ENCODE measurements around the gene PLXNA4. TPM values are rescaled to one million over a fixed set of nuclear protein-coding genes. Genes with fewer than 3 reads are reported as not detected.

PLXNA4 gene
- total RNA-seq, 1 donor from 2014 or later, result 3.3 TPM

DNA sequence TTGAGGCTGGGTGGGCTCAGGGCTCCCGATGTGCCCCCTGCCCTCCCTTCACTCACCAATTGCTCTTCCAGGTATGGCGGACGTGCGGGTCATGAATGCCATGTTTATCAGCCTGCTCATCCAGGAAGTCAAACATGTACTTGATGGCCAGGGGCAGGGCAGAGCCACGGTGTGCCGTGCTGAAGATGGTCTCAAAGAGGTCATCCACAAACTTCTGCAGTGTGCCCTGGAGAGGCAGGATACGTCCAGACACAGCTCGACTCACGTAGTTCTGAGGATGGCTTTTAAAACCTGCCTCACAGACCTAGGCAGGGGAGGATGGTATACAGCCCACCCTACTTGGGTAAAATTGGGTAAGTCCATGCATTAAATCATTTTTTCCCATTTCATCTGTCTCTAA lies 431.2 kb downstream of the PLXNA4 start:
- peaks cover 19% of the 10 kb centered on the region for H3K4me1 Mint-ChIP-seq (ENCODE audit: low read depth, unreplicated experiment)
- no peaks in the 10 kb centered on the region for H3K79me2 ChIP-seq (ENCODE audit: insufficient read depth, low read length)
- peak overlapping the region; percentile 41 for H3K27ac Mint-ChIP-seq (ENCODE audit: unreplicated experiment)
- FAIRE-seq, result no peak
- DNase-seq (ENCODE audit: low read depth), result no peak
- no peaks in the 10 kb centered on the region for H3K36me3 Mint-ChIP-seq (ENCODE audit: low read depth, unreplicated experiment)
- H3K4me3 Mint-ChIP-seq (ENCODE audit: unreplicated experiment), result no peak overlapping the region
- no peaks in the 10 kb centered on the region for H4K20me1 ChIP-seq (ENCODE audit: insufficient read depth, low read length)
- H3K9me3 ChIP-seq (ENCODE audit: insufficient read depth, low read depth, low read length), result no peaks in the 10 kb centered on the region
- peaks cover 6% of the 10 kb centered on the region for H3K27me3 Mint-ChIP-seq (ENCODE audit: low read depth, unreplicated experiment)
- peak overlapping the region; percentile 16 for H3K4me2 ChIP-seq (ENCODE audit: low read length)
- no peaks in the 10 kb centered on the region for H3K27me3 ChIP-seq (ENCODE audit: insufficient read depth, low read length)
- peaks cover 11% of the 10 kb centered on the region for H3K4me1 ChIP-seq (ENCODE audit: insufficient read depth, low read length)
- H3K4me3 ChIP-seq (ENCODE audit: insufficient read depth, low read depth, low read length), result no peak overlapping the region
- peaks cover 2% of the 10 kb centered on the region for H3K9me3 Mint-ChIP-seq (ENCODE audit: unreplicated experiment)
- TF ChIP-seq EZH2 (IDR thresholded peaks at IDR 0.05; ENCODE audit: insufficient read depth, low read length), result no peak
- TF ChIP-seq, protein P1, sequence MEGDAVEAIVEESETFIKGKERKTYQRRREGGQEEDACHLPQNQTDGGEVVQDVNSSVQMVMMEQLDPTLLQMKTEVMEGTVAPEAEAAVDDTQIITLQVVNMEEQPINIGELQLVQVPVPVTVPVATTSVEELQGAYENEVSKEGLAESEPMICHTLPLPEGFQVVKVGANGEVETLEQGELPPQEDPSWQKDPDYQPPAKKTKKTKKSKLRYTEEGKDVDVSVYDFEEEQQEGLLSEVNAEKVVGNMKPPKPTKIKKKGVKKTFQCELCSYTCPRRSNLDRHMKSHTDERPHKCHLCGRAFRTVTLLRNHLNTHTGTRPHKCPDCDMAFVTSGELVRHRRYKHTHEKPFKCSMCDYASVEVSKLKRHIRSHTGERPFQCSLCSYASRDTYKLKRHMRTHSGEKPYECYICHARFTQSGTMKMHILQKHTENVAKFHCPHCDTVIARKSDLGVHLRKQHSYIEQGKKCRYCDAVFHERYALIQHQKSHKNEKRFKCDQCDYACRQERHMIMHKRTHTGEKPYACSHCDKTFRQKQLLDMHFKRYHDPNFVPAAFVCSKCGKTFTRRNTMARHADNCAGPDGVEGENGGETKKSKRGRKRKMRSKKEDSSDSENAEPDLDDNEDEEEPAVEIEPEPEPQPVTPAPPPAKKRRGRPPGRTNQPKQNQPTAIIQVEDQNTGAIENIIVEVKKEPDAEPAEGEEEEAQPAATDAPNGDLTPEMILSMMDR (IDR thresholded peaks at IDR 0.05; ENCODE audit: insufficient read depth, low read depth, low read length), result no peak
- H3K9ac ChIP-seq (ENCODE audit: low read length), result no peak overlapping the region
- H3K36me3 ChIP-seq (ENCODE audit: insufficient read depth, low read length), result no peaks in the 10 kb centered on the region
- H2AFZ ChIP-seq (ENCODE audit: low read depth, low read length), result no peak overlapping the region
- no peak overlapping the region for H3K27ac ChIP-seq (ENCODE audit: low read depth, low read length)

DNA sequence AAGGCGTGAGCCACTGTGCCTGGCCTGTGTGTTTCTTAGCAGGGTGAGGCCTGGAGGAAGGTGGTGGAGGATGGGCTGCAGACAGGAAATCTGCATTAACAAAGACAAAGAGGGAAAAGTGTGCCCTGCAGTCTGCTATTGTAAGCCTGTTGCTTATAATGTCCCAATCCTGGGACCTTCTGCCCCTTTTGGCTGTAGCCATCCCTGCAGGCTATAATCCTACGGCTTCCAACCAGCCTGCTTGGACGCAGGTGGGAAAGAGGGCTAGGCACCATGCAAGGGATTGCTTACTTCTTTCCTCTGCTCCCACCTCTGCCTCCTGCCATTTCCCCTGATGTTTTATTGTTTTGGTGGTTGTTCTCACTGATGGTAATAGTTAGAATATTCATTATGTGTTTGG lies 434.3 kb downstream of the PLXNA4 start:
- no peak overlapping the region for H3K27ac ChIP-seq (ENCODE audit: low read depth, low read length)
- TF ChIP-seq, protein P1 (IDR thresholded peaks at IDR 0.05; ENCODE audit: insufficient read depth, low read depth, low read length), result no peak
- no peak for TF ChIP-seq EZH2 (IDR thresholded peaks at IDR 0.05; ENCODE audit: insufficient read depth, low read length)
- H3K4me2 ChIP-seq (ENCODE audit: low read length), result no peak overlapping the region
- Mint-ChIP-seq H3K27me3 (ENCODE audit: low read depth, unreplicated experiment) (no peaks in the 10 kb centered on the region), H3K36me3 (ENCODE audit: low read depth, unreplicated experiment) (no peaks in the 10 kb centered on the region), H3K27ac (ENCODE audit: unreplicated experiment) (no peak overlapping the region), H3K4me3 (ENCODE audit: unreplicated experiment) (no peak overlapping the region), H3K4me1 (ENCODE audit: low read depth, unreplicated experiment) (peaks cover 42% of the 10 kb centered on the region), H3K9me3 (ENCODE audit: unreplicated experiment) (no peaks in the 10 kb centered on the region)
- no peaks in the 10 kb centered on the region for H3K9me3 ChIP-seq (ENCODE audit: insufficient read depth, low read depth, low read length)
- H3K36me3 ChIP-seq (ENCODE audit: insufficient read depth, low read length), result peaks cover 2% of the 10 kb centered on the region
- H3K4me1 ChIP-seq (ENCODE audit: insufficient read depth, low read length), result peaks cover 26% of the 10 kb centered on the region
- no peak overlapping the region for H3K4me3 ChIP-seq (ENCODE audit: insufficient read depth, low read depth, low read length)
- H3K27me3 ChIP-seq (ENCODE audit: insufficient read depth, low read length), result no peaks in the 10 kb centered on the region
- DNase-seq (ENCODE audit: low read depth), result no peak
- H3K9ac ChIP-seq (ENCODE audit: low read length), result no peak overlapping the region
- FAIRE-seq, result no peak
- no peaks in the 10 kb centered on the region for H3K79me2 ChIP-seq (ENCODE audit: insufficient read depth, low read length)
- no peak overlapping the region for H2AFZ ChIP-seq (ENCODE audit: low read depth, low read length)
- no peaks in the 10 kb centered on the region for H4K20me1 ChIP-seq (ENCODE audit: insufficient read depth, low read length)

DNA sequence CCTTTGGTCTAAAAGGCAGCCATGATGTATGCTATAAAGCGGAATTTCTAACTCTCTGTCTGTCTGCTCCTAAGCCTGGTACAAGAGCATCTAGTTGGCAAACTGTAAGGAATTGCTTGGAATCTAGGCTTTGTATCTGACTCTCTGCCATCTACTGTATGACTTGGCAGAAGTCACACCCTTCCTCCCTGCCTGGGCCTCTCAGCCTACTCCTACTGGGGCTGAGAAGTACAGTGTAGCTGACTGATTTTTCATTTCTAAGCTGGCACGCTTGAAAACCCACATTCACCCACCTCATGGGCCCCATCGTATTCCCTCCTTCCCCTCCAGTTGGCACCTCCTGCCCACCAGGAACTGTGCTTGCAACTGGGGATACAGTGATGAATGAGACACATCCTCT lies 435.2 kb downstream of the PLXNA4 start:
- H3K9me3 Mint-ChIP-seq (ENCODE audit: unreplicated experiment), result no peaks in the 10 kb centered on the region
- H3K36me3 Mint-ChIP-seq (ENCODE audit: low read depth, unreplicated experiment), result no peaks in the 10 kb centered on the region
- Histone ChIP-seq H3K79me2 (ENCODE audit: insufficient read depth, low read length) (no peaks in the 10 kb centered on the region), H3K36me3 (ENCODE audit: insufficient read depth, low read length) (peaks cover 2% of the 10 kb centered on the region), H3K27me3 (ENCODE audit: insufficient read depth, low read length) (no peaks in the 10 kb centered on the region), H3K4me3 (ENCODE audit: insufficient read depth, low read depth, low read length) (no peak overlapping the region), H3K9me3 (ENCODE audit: insufficient read depth, low read depth, low read length) (no peaks in the 10 kb centered on the region), H3K27ac (ENCODE audit: low read depth, low read length) (no peak overlapping the region), H3K4me1 (ENCODE audit: insufficient read depth, low read length) (peaks cover 26% of the 10 kb centered on the region), H3K4me2 (ENCODE audit: low read length) (no peak overlapping the region), H3K9ac (ENCODE audit: low read length) (no peak overlapping the region), H4K20me1 (ENCODE audit: insufficient read depth, low read length) (no peaks in the 10 kb centered on the region), H2AFZ (ENCODE audit: low read depth, low read length) (no peak overlapping the region)
- DNase-seq (ENCODE audit: low read depth) (peak; percentile 10), FAIRE-seq (no peak)
- TF ChIP-seq EZH2 (IDR thresholded peaks at IDR 0.05; ENCODE audit: insufficient read depth, low read length), result no peak
- TF ChIP-seq, protein P1 (IDR thresholded peaks at IDR 0.05; ENCODE audit: insufficient read depth, low read depth, low read length), result no peak
- H3K4me1 Mint-ChIP-seq (ENCODE audit: low read depth, unreplicated experiment), result peaks cover 40% of the 10 kb centered on the region
- no peaks in the 10 kb centered on the region for H3K27me3 Mint-ChIP-seq (ENCODE audit: low read depth, unreplicated experiment)
- H3K4me3 Mint-ChIP-seq (ENCODE audit: unreplicated experiment), result no peak overlapping the region
- H3K27ac Mint-ChIP-seq (ENCODE audit: unreplicated experiment), result no peak overlapping the region

All from astrocyte (in vitro differentiated cells and primary cell).